Activated naive CD8-positive, alpha-beta T cell treated with anti-CD3 and anti-CD28 coated beads, Interleukin-2, amount 10 ng/mL, durations not matched to agents 7 days and 5 days (primary cell): ENCODE measurements around the gene UPK1A. TPM values are rescaled to one million over a fixed set of nuclear protein-coding genes. Genes with fewer than 3 reads are reported as not detected.
"Not testable (repeated sequence)": the region's sequence is repeated elsewhere in the genome, so short reads cannot be mapped to it uniquely, and the experiment has no call there.

Source experiments
- ATAC-seq: fragments of 150-1000 bp; cut with Tn5 transposase; one replicate; pipeline ENCODE4 v1.10.0; 2021; ENCODE audit warnings: low read depth, moderate library complexity
- POLR2A ChIA-PET: fragments of 350-600 bp; sonication (Branson Sonifier 250); formaldehyde crosslinking; loops from one replicate; lab custom pipeline; 2021; ENCODE audit warnings: antibody characterized with exemption; lab: Charles Lee
- DNase-seq: peaks from one replicate; pipeline ENCODE4 v3.0.0; 2021
- H3K27ac Mint-ChIP-seq: one replicate; pipeline ENCODE4 v1.8.0; 2022; ENCODE audit warnings: mild to moderate bottlenecking, mixed read lengths
- H3K27me3 Mint-ChIP-seq: one replicate; pipeline ENCODE4 v1.8.0; 2022; ENCODE audit warnings: mild to moderate bottlenecking, moderate library complexity, mixed read lengths
- H3K36me3 Mint-ChIP-seq: one replicate; pipeline ENCODE4 v1.8.0; 2021; ENCODE audit warnings: mild to moderate bottlenecking, mixed read lengths
- H3K4me1 Mint-ChIP-seq: one replicate; pipeline ENCODE4 v1.8.0; 2021; ENCODE audit warnings: mixed read lengths
- H3K4me3 Mint-ChIP-seq: one replicate; pipeline ENCODE4 v1.8.0; 2022; ENCODE audit warnings: mild to moderate bottlenecking, moderate library complexity, mixed read lengths
- H3K9me3 Mint-ChIP-seq: one replicate; pipeline ENCODE4 v1.8.0; 2021; ENCODE audit warnings: mixed read lengths
- total RNA-seq, 2 experiments: library from RNA; stranded (reverse); gene quantifications; one replicate each; pipeline ENCODE4 v1.2.3, GENCODE V29; 2021

Gene UPK1A
- total RNA-seq, 2 experiments from 2014 or later = 0.88 to 1.7 TPM

GRCh38 chr19:35648017-35648961 lies 18.0 kb upstream of the UPK1A start, which contains the start of gene COX6B1:
COX6B1 (plus strand) TSS chr19:35648323; CDS start chr19:35651244, 2,921 bp downstream.
- Mint-ChIP-seq H3K4me1 (peaks cover 38% of the 10 kb centered on the region), H3K27ac (peak within 1 kb of the TSS; percentile 90), H3K4me3 (peak within 1 kb of the TSS; percentile 92), H3K36me3 (peaks cover 4% of the 10 kb centered on the region), H3K27me3 (no peaks in the 10 kb centered on the region), H3K9me3 (no peaks in the 10 kb centered on the region)
- POLR2A ChIA-PET = interaction anchor here (0.6 to 2.3 kb wide), 21 partner anchors 11 to 311 kb away, joined by 3 to 19 read pairs (median 3); partner anchors contain the start of genes HAUS5 and LIN37
- DNase-seq (peak; percentile 82), ATAC-seq (peak; percentile 70)

- POLR2A ChIA-PET = no interaction called here
- H3K36me3 Mint-ChIP-seq = peaks cover 12% of the 10 kb centered on the region
Measured at GRCh38 chr19:35650581-35650980, 15.7 kb upstream of the UPK1A start.

GRCh38 chr19:35654828-35655227 lies 11.5 kb upstream of the UPK1A start:
- not testable (repeated sequence) for DNase-seq

More at GRCh38 chr19:35650581-35650980, 15.7 kb upstream of the UPK1A start:
- ATAC-seq (no peak), DNase-seq (no peak)
- Mint-ChIP-seq H3K4me1 (peaks cover 26% of the 10 kb centered on the region), H3K27me3 (no peaks in the 10 kb centered on the region), H3K9me3 (no peaks in the 10 kb centered on the region), H3K27ac (no peak overlapping the region), H3K4me3 (no peak overlapping the region)

DNA sequence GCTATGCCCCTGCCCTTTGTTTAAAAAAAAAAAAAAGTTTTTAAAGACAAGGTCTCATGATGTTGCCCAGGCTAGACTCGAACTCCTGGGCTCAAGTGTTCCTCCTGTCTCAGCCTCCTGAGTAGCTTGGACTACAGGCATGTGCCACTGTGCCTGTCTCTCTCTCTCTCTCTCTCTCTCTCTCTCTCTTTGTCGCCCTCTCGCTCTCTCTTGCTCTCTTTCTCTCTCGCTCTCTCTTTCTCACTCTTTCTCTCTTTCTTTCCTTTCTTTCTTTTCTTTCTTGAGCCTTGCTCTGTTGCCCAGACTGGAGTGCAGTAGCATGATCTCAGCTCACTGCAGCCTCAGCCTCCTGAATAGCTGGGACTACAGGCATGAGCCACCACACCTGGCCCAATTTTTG lies 10.7 kb upstream of the UPK1A start:
- ATAC-seq (no peak), DNase-seq (no peak)
- Mint-ChIP-seq H3K27ac (no peak overlapping the region), H3K36me3 (peaks cover 31% of the 10 kb centered on the region), H3K4me1 (peaks cover 11% of the 10 kb centered on the region), H3K27me3 (no peaks in the 10 kb centered on the region), H3K9me3 (no peaks in the 10 kb centered on the region), H3K4me3 (no peak overlapping the region)
- POLR2A ChIA-PET = interaction anchor here (0.6 kb wide), 1 partner anchor 11 kb away, joined by 3 read pairs; no protein-coding TSS in a partner anchor

More at GRCh38 chr19:35654828-35655227, 11.5 kb upstream of the UPK1A start:
- H3K9me3 Mint-ChIP-seq, H3K4me3 Mint-ChIP-seq, H3K27ac Mint-ChIP-seq, H3K27me3 Mint-ChIP-seq, ATAC-seq, POLR2A ChIA-PET: not testable (repeated sequence)
- Mint-ChIP-seq H3K4me1 (peaks cover 12% of the 10 kb centered on the region), H3K36me3 (peaks cover 30% of the 10 kb centered on the region)

DNA sequence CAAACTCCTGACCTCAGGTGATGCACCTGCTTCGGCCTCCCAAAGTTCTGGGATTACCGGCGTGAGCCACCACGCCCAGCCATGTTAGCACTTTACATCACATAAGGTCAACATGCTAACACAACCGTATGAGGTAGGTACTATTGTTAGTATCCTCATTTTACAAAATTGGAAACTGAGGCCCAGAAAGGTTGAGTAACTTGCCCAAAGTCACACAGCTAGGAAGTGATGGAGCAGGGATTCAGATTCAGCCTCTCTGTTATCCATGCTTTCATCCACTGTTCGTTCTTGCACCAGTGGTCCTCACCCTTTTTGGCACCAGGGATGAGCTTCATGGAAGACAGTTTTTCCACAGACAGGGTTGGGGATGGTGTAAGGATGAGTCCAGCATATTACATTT lies 9.6 kb upstream of the UPK1A start:
- H3K27me3 Mint-ChIP-seq = no peaks in the 10 kb centered on the region
- H3K9me3 Mint-ChIP-seq = no peaks in the 10 kb centered on the region
- no peak overlapping the region for H3K4me3 Mint-ChIP-seq
- POLR2A ChIA-PET = no interaction called here
- ATAC-seq (no peak), DNase-seq (no peak)
- H3K27ac Mint-ChIP-seq = no peak overlapping the region
- H3K36me3 Mint-ChIP-seq = peaks cover 29% of the 10 kb centered on the region
- peaks cover 4% of the 10 kb centered on the region for H3K4me1 Mint-ChIP-seq

GRCh38 chr19:35657904-35658700 lies 8.2 kb upstream of the UPK1A start:
- H3K9me3 Mint-ChIP-seq = no peaks in the 10 kb centered on the region
- H3K4me3 Mint-ChIP-seq = no peak overlapping the region
- ATAC-seq (no peak), DNase-seq (no peak)
- POLR2A ChIA-PET = interaction anchor here (0.6 kb wide), 1 partner anchor 48 kb away, joined by 3 read pairs; no protein-coding TSS in a partner anchor
- no peaks in the 10 kb centered on the region for H3K27me3 Mint-ChIP-seq
- peaks cover 3% of the 10 kb centered on the region for H3K4me1 Mint-ChIP-seq
- H3K36me3 Mint-ChIP-seq = peaks cover 27% of the 10 kb centered on the region
- H3K27ac Mint-ChIP-seq = no peak overlapping the region

DNA sequence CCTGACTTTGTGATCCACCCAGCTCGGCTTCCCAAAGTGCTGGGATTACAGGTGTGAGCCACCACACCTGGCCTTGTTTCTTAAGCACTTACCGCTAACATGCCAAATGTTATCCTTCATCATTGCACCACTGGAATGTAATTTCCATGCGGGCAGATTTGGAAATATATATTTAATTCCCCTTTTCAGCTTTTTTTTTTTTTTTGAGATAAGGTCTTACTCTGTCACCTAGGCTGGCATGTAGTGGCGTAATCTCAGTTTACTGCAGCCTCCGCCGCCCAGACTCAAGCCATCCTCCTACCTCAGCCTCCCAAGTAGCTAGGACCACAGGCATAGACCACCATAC lies 4.3 kb upstream of the UPK1A start:
- POLR2A ChIA-PET = interaction anchor here (1.1 kb wide), 1 partner anchor 14 kb away, joined by 3 read pairs; the partner anchor contains the start of gene COX6B1
- no peak overlapping the region for H3K4me3 Mint-ChIP-seq
- no peak for DNase-seq
- no peak for ATAC-seq
- no peaks in the 10 kb centered on the region for H3K9me3 Mint-ChIP-seq
- no peaks in the 10 kb centered on the region for H3K27me3 Mint-ChIP-seq
- no peak overlapping the region for H3K27ac Mint-ChIP-seq
- H3K36me3 Mint-ChIP-seq = peaks cover 15% of the 10 kb centered on the region
- H3K4me1 Mint-ChIP-seq = peaks cover 3% of the 10 kb centered on the region

- POLR2A ChIA-PET = interaction anchor here (1.3 kb wide), 1 partner anchor 16 kb away, joined by 3 read pairs; the partner anchor contains the start of gene COX6B1
- H3K4me3 Mint-ChIP-seq = no peak overlapping the region
- H3K36me3 Mint-ChIP-seq = peaks cover 5% of the 10 kb centered on the region
- H3K27ac Mint-ChIP-seq = no peak overlapping the region
- H3K4me1 Mint-ChIP-seq = no peaks in the 10 kb centered on the region
- DNase-seq = no peak
- H3K27me3 Mint-ChIP-seq = no peaks in the 10 kb centered on the region
- no peak for ATAC-seq
- no peaks in the 10 kb centered on the region for H3K9me3 Mint-ChIP-seq
Measured at GRCh38 chr19:35663981-35664380, 2.3 kb upstream of the UPK1A start.

DNA sequence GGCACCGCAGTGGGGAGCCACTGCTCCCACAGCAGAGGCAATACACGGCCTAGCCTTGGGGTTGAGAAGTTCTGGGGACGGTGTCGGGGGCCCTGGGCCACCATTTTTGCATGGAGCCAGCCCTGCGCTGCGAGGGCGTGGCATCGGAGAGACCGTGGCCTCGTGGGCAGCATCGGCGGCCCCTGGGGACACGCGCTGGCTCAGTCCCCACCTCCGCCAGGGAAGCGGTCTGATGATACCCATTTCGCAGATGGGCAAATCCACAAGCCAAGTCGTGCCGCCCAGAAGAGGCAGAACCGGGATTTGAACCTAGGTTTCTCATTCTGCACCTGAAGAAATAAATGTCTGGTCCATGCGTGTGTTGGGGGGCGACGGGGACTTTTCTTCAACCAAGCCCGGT lies 1.2 kb upstream of the UPK1A start:
- Mint-ChIP-seq H3K27ac (no peak overlapping the region), H3K36me3 (no peaks in the 10 kb centered on the region), H3K4me1 (no peaks in the 10 kb centered on the region), H3K4me3 (no peak overlapping the region), H3K27me3 (peaks cover 10% of the 10 kb centered on the region), H3K9me3 (no peaks in the 10 kb centered on the region)
- no peak for DNase-seq
- POLR2A ChIA-PET = no interaction called here
- ATAC-seq = no peak

DNA sequence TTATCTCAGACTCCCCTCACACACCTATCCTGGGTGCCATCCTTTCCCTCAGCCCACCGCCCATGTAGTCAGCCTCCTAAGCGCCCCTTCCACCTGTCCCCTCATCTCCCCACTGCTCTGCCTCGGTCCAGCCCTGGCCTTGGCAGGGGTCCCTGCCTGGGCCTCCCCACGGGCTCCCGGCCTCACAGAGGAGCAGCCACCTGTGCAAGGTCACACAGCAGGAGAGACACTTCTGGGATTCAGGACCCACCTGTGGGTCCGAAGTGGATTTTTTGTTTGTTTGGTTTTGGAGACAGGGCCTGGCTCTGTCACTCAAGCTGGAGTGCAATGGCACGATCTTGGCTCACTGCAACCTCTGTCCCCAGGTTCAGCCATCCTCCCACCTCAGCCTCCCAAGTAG lies 713 bp upstream of the UPK1A start:
- Mint-ChIP-seq H3K9me3 (no peaks in the 10 kb centered on the region), H3K4me1 (no peaks in the 10 kb centered on the region), H3K4me3 (no peak overlapping the region), H3K27ac (no peak overlapping the region), H3K27me3 (peaks cover 10% of the 10 kb centered on the region), H3K36me3 (no peaks in the 10 kb centered on the region)
- POLR2A ChIA-PET = no interaction called here
- DNase-seq (no peak), ATAC-seq (no peak)

DNA sequence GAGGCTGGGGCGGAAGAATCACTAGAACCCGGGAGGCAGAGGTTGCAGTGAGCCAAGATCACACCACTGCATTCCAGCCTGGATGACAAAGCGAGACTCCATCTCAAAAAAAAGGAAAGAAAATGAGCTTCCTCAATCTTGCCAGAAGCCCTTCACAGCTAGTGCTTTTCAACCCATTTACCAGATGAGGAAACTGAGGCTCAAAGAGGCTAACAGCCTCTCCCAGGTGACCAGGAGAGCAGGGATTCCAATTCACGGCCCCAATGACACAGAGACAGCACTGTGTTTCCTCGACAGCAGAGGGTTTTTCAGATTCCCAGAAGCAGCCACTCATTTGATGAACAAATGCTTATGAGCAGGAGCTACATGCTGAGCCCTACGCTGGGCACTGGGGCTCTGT lies 3.2 kb downstream of the UPK1A start:
- H3K27ac Mint-ChIP-seq = no peak overlapping the region
- H3K4me1 Mint-ChIP-seq = peaks cover 10% of the 10 kb centered on the region
- no peak overlapping the region for H3K4me3 Mint-ChIP-seq
- ATAC-seq = no peak
- H3K9me3 Mint-ChIP-seq = no peaks in the 10 kb centered on the region
- DNase-seq = no peak
- peaks cover 30% of the 10 kb centered on the region for H3K27me3 Mint-ChIP-seq
- POLR2A ChIA-PET = interaction anchor here (0.7 kb wide), 1 partner anchor 40 kb away, joined by 3 read pairs; no protein-coding TSS in a partner anchor
- H3K36me3 Mint-ChIP-seq = no peaks in the 10 kb centered on the region

GRCh38 chr19:35669974-35670373 lies 3.7 kb downstream of the UPK1A start:
- ATAC-seq = no peak
- no peaks in the 10 kb centered on the region for H3K36me3 Mint-ChIP-seq
- H3K9me3 Mint-ChIP-seq = no peaks in the 10 kb centered on the region
- H3K27me3 Mint-ChIP-seq = peaks cover 33% of the 10 kb centered on the region
- peaks cover 10% of the 10 kb centered on the region for H3K4me1 Mint-ChIP-seq
- POLR2A ChIA-PET = no interaction called here
- H3K27ac Mint-ChIP-seq = no peak overlapping the region
- no peak overlapping the region for H3K4me3 Mint-ChIP-seq
- DNase-seq = no peak

DNA sequence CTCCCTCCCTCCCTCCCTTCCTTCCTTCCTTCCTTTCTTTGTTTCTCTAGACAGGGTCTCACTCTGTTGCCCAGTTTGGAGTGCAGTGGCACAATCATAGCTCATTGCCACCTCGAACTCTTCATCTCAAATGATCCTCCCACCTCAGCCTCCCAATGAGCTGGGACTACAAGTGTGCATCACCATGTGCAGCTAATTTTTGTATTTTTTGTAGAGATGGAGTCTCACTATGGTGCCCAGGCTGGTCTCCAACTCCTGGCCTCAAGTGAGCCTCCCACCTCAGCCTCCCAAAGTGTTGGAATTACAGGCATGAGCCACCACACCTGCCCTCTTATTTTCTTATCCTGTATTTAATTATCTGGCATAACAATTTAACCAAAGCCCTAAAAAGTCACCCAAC lies 4.4 kb downstream of the UPK1A start:
- POLR2A ChIA-PET = no interaction called here
- H3K4me3 Mint-ChIP-seq = no peak overlapping the region
- H3K36me3 Mint-ChIP-seq = no peaks in the 10 kb centered on the region
- no peaks in the 10 kb centered on the region for H3K9me3 Mint-ChIP-seq
- peaks cover 10% of the 10 kb centered on the region for H3K4me1 Mint-ChIP-seq
- H3K27ac Mint-ChIP-seq = no peak overlapping the region
- peaks cover 36% of the 10 kb centered on the region for H3K27me3 Mint-ChIP-seq
- no peak for ATAC-seq
- no peak for DNase-seq
